H1 (cell line): ENCODE data around the gene STX10. TPM values are rescaled to one million over a fixed set of nuclear protein-coding genes. Genes with fewer than 3 reads are reported as not detected.

Experiments
- CTCF ChIA-PET: fragments of 300-600 bp; sonication (Branson Sonifier 250); formaldehyde crosslinking; loops from one replicate; lab custom pipeline; 2021; ENCODE audit not compliant: partially characterized antibody; lab: Charles Lee
- POLR2A ChIA-PET: fragments of 300-600 bp; sonication (Branson Sonifier 250); formaldehyde crosslinking; loops from one replicate; lab custom pipeline; 2021; ENCODE audit warnings: inconsistent platforms; ENCODE audit not compliant: partially characterized antibody; lab: Charles Lee
- DNase-seq, 2 experiments: peaks; one replicate each; pipeline versions ENCODE4 v3.0.0 to v3.0.0-alpha.2; 2010 to 2022; ENCODE audit warnings: low spot score in 2 of 2, low read depth in 1 of 2, mixed read lengths in 1 of 2
- FAIRE-seq: peaks from 2 replicates; lab custom pipeline; 2011; peaks lifted over from hg19 to GRCh38; lab: Jason Lieb, UNC
- H2AFZ ChIP-seq: 2 replicates; pipeline ENCODE4 v1.8.1; 2012; ENCODE audit warnings: low read length, inconsistent platforms
- H2AK5ac ChIP-seq: 2 replicates; pipeline ENCODE4 v1.6.1; 2013; ENCODE audit warnings: low read depth, low read length
- H2BK120ac ChIP-seq: replicated peaks from 2 replicates; pipeline ENCODE3; 2013; ENCODE audit warnings: low read depth, low read length, inconsistent platforms
- H2BK12ac ChIP-seq: 2 replicates; pipeline ENCODE4 v1.6.1; 2013; ENCODE audit warnings: low read depth, low read length
- H2BK15ac ChIP-seq: 2 replicates; pipeline ENCODE4 v1.6.1; 2013; ENCODE audit warnings: low read length
- H2BK20ac ChIP-seq: 2 replicates; pipeline ENCODE4 v1.6.1; 2013; ENCODE audit warnings: low read length
- H2BK5ac ChIP-seq: 2 replicates; pipeline ENCODE4 v1.6.1; 2013; ENCODE audit warnings: low read depth, low read length
- H3K14ac ChIP-seq: 2 replicates; pipeline ENCODE4 v1.6.1; 2013; ENCODE audit warnings: inconsistent platforms; ENCODE audit not compliant: insufficient read length
- H3K18ac ChIP-seq: 2 replicates; pipeline ENCODE4 v1.6.1; 2013; ENCODE audit warnings: low read length; ENCODE audit errors: extremely low read depth
- H3K23ac ChIP-seq: 2 replicates; pipeline ENCODE4 v1.6.1; 2013; ENCODE audit warnings: inconsistent platforms; ENCODE audit not compliant: insufficient read length
- H3K23me2 ChIP-seq: 2 replicates; pipeline ENCODE4 v1.6.1; 2013; ENCODE audit warnings: low read depth, low read length
- H3K27ac ChIP-seq: 2 replicates; pipeline ENCODE4 v1.6.1; 2011; ENCODE audit warnings: low read depth, low read length, inconsistent platforms
- H3K27me3 ChIP-seq, 4 experiments: replicated peaks in 1 of 4; 1 replicate in 1 of 4; 2 replicates in 3 of 4; pipeline versions ENCODE4 v1.6.1 to v1.8.1; 2011 to 2013; ENCODE audit warnings: low read length in 3 of 4, mild to moderate bottlenecking in 3 of 4, inconsistent platforms in 2 of 4, mixed read lengths in 2 of 4, moderate library complexity in 1 of 4; ENCODE audit not compliant: control insufficient read depth in 3 of 4, insufficient read depth in 3 of 4; ENCODE audit errors: extremely low read depth in 1 of 4
- H3K36me3 ChIP-seq, 4 experiments: 2 replicates each; pipeline versions ENCODE4 v1.6.1 to v1.8.1; 2011 to 2013; ENCODE audit warnings: mild to moderate bottlenecking in 4 of 4, low read length in 3 of 4, moderate library complexity in 2 of 4, control low read depth in 1 of 4, inconsistent platforms in 1 of 4; ENCODE audit not compliant: insufficient read depth in 4 of 4, control insufficient read depth in 2 of 4
- H3K4ac ChIP-seq: replicated peaks from 2 replicates; pipeline ENCODE3; 2013; ENCODE audit warnings: low read length, low read depth, mixed read lengths, inconsistent platforms; ENCODE audit not compliant: insufficient read length
- H3K4me1 ChIP-seq, 4 experiments: replicated peaks in 1 of 4; 1 replicate in 1 of 4; 2 replicates in 3 of 4; pipeline versions ENCODE4 v1.6.1 to v1.8.1; 2011 to 2013; ENCODE audit warnings: low read length in 3 of 4, inconsistent platforms in 2 of 4, mixed read lengths in 1 of 4; ENCODE audit not compliant: insufficient read depth in 4 of 4, control insufficient read depth in 3 of 4
- H3K4me2 ChIP-seq, 2 experiments: 2 replicates each; pipeline versions ENCODE4 v1.6.1 to v1.8.1; 2011 to 2013; ENCODE audit warnings: low read depth in 2 of 2, low read length in 2 of 2, control low read depth in 1 of 2, inconsistent platforms in 1 of 2, mild to moderate bottlenecking in 1 of 2; ENCODE audit not compliant: insufficient read depth in 1 of 2
- H3K4me3 ChIP-seq, 4 experiments: fragments of 200-600, 300-600 bp in 1 of 4; sonication (generic), shearing (Covaris generic), sonication (Bioruptor Twin) in 1 of 4; 2 replicates each; pipeline versions ENCODE4 v1.5.1 to v1.8.1; 2011 to 2016; ENCODE audit warnings: low read length in 4 of 4, low read depth in 3 of 4, control low read depth in 2 of 4, inconsistent platforms in 2 of 4, mild to moderate bottlenecking in 2 of 4, mixed read lengths in 1 of 4, moderate library complexity in 1 of 4; ENCODE audit not compliant: insufficient read depth in 2 of 4; ENCODE audit errors: extremely low read depth in 1 of 4
- H3K56ac ChIP-seq: replicated peaks from 2 replicates; pipeline ENCODE3; 2013; ENCODE audit warnings: low read depth, mild to moderate bottlenecking, mixed read lengths, low read length, inconsistent platforms; ENCODE audit not compliant: insufficient read length
- H3K79me1 ChIP-seq: 2 replicates; pipeline ENCODE4 v1.6.1; 2013; ENCODE audit warnings: low read depth, low read length, control low read depth
- H3K79me2 ChIP-seq, 2 experiments: 2 replicates each; pipeline versions ENCODE4 v1.6.1 to v1.8.1; 2012 to 2013; ENCODE audit warnings: low read length in 2 of 2, mild to moderate bottlenecking in 2 of 2, inconsistent platforms in 1 of 2; ENCODE audit not compliant: insufficient read depth in 2 of 2, control insufficient read depth in 1 of 2
- H3K9ac ChIP-seq, 4 experiments: replicated peaks in 1 of 4; 1 replicate in 1 of 4; 2 replicates in 3 of 4; pipeline versions ENCODE4 v1.6.1 to v1.8.1; 2011 to 2013; ENCODE audit warnings: low read depth in 3 of 4, low read length in 3 of 4, control low read depth in 2 of 4, mild to moderate bottlenecking in 2 of 4, moderate library complexity in 2 of 4, inconsistent platforms in 1 of 4; ENCODE audit errors: extremely low read depth in 1 of 4
- H3K9me3 ChIP-seq, 2 experiments: 2 replicates each; pipeline versions ENCODE4 v1.6.1 to v1.8.1; 2012 to 2013; ENCODE audit warnings: mild to moderate bottlenecking in 2 of 2, moderate library complexity in 2 of 2, control low read depth in 1 of 2, inconsistent platforms in 1 of 2, low read depth in 1 of 2, low read length in 1 of 2, mixed read lengths in 1 of 2; ENCODE audit not compliant: insufficient read depth in 2 of 2
- H4K20me1 ChIP-seq, 2 experiments: replicated peaks in 1 of 2; 2 replicates each; pipeline versions ENCODE3 to v1.8.1; 2011 to 2013; ENCODE audit warnings: inconsistent platforms in 2 of 2, low read length in 2 of 2, mild to moderate bottlenecking in 1 of 2; ENCODE audit not compliant: insufficient read depth in 2 of 2, control insufficient read depth in 1 of 2
- H4K5ac ChIP-seq: 2 replicates; pipeline ENCODE4 v1.6.1; 2013; ENCODE audit warnings: low read length, low read depth, mixed read lengths, inconsistent platforms; ENCODE audit not compliant: insufficient read length
- H4K8ac ChIP-seq: 2 replicates; pipeline ENCODE4 v1.8.0; 2013; ENCODE audit warnings: mild to moderate bottlenecking, moderate library complexity, low read length, inconsistent platforms; ENCODE audit not compliant: insufficient read depth; ENCODE audit errors: extremely low read depth
- H4K91ac ChIP-seq: replicated peaks from 2 replicates; pipeline ENCODE3; 2013; ENCODE audit warnings: low read length, mixed read lengths, inconsistent platforms; ENCODE audit not compliant: insufficient read length
- CTCF ChIP-seq, 3 experiments: IDR thresholded peaks; 1 replicate in 2 of 3; 2 replicates in 1 of 3; pipeline versions ENCODE4 v1.5.1 to v1.6.1; 2011; ENCODE audit warnings: low read length in 3 of 3, mild to moderate bottlenecking in 3 of 3, inconsistent platforms in 2 of 3, low read depth in 1 of 3, moderate library complexity in 1 of 3; ENCODE audit not compliant: insufficient read depth in 1 of 3; ENCODE audit errors: control extremely low read depth in 1 of 3
- EGR1 ChIP-seq: IDR thresholded peaks from 2 replicates; pipeline ENCODE4 v1.6.1; 2011; ENCODE audit warnings: low read depth, low read length, borderline replicate concordance
- EP300 ChIP-seq, 2 experiments: IDR thresholded peaks; 1 replicate in 1 of 2; 2 replicates in 1 of 2; pipeline ENCODE4 v1.6.1; 2011 to 2012; ENCODE audit warnings: low read depth in 2 of 2, low read length in 2 of 2, mild to moderate bottlenecking in 2 of 2, borderline replicate concordance in 1 of 2, inconsistent platforms in 1 of 2, moderate library complexity in 1 of 2
- MAX ChIP-seq: IDR thresholded peaks from 2 replicates; pipeline ENCODE4 v1.6.1; 2012; ENCODE audit warnings: inconsistent platforms
- POLR2A ChIP-seq, 2 experiments: IDR thresholded peaks; 1 replicate in 1 of 2; 2 replicates in 1 of 2; pipeline ENCODE4 v1.6.1; 2011; ENCODE audit warnings: low read depth in 2 of 2, low read length in 2 of 2, mild to moderate bottlenecking in 2 of 2; ENCODE audit errors: control extremely low read depth in 1 of 2
- RBBP5 ChIP-seq: IDR thresholded peaks from 2 replicates; pipeline ENCODE4 v1.7.1; 2012; ENCODE audit warnings: low read depth, mild to moderate bottlenecking, inconsistent platforms, low read length, moderate library complexity, borderline replicate concordance
- SP1 ChIP-seq: IDR thresholded peaks from 2 replicates; pipeline ENCODE4 v1.6.1; 2011; ENCODE audit warnings: low read depth, low read length
- TAF1 ChIP-seq: IDR thresholded peaks from 2 replicates; pipeline ENCODE4 v1.6.1; 2011; ENCODE audit warnings: mild to moderate bottlenecking, low read depth, low read length
- WGBS, 2 experiments: shearing (Covaris generic) in 1 of 2; methylation state at CpG; one replicate each; pipeline versions ENCODE4 v1.1.6 to v1.1.7; 2013 to 2015; ENCODE audit warnings: low lambda C conversion rate in 2 of 2, mixed read lengths in 2 of 2, inconsistent platforms in 1 of 2, low coverage in 1 of 2, missing lambda C conversion rate in 1 of 2; ENCODE audit not compliant: insufficient replicate concordance in 2 of 2, insufficient coverage in 1 of 2, insufficient read length in 1 of 2; ENCODE audit errors: extremely low coverage in 1 of 2, missing lambda C conversion rate in 1 of 2; 5-methylcytosine and 5-hydroxymethylcytosine counted together
- polyA plus RNA-seq, 7 experiments: library from polyadenylated mRNA; depleted of rRNA in 3 of 7; stranded (reverse) in 5 of 7; unstranded in 2 of 7; fragments of >200 nt in 5 of 7; fragments of 200-250 nt in 2 of 7; gene quantifications; 1 replicate in 5 of 7; 2 replicates in 1 of 7; 4 replicates in 1 of 7; pipeline versions ENCODE4 v1.2.1 to v1.2.3, GENCODE V29; 2011 to 2013; ENCODE audit warnings: missing spikeins in 2 of 7, mixed read lengths in 2 of 7
- total RNA-seq: library from RNA; stranded (reverse); fragmentation: NEBNext Ultra II Directional; extraction: Animal tissue kit (Norgen Biotek cat#: 25700); gene quantifications from 2 replicates; pipeline ENCODE4 v1.2.1, GENCODE V29; 2021

The STX10 gene
- total and polyA plus RNA-seq, 2 of the 8 experiments (the other 6 are each of a cell fraction or from before 2014, with no cell fraction given), result 53.0 to 80.1 TPM

- no peak overlapping the region for H3K23ac ChIP-seq
- H3K79me1 ChIP-seq, result no peaks in the 10 kb centered on the region; the same call in 1 of the 2 replicates
- no peaks in the 10 kb centered on the region for H4K20me1 ChIP-seq
- H3K18ac ChIP-seq, result peak overlapping the region; percentile 99
- peak overlapping the region; percentile 8 for H3K14ac ChIP-seq
- H2BK120ac ChIP-seq, result peak overlapping the region; percentile 91
- ChIA-PET POLR2A (interaction anchor here (0.5 to 12.0 kb wide), 34 partner anchors 10 to 343 kb away, joined by 3 to 530 read pairs (median 4); partner anchors contain the start of genes IER2, NACC1, STX10 and TRMT1), CTCF (interaction anchor here (1.0 to 5.2 kb wide), 8 partner anchors 9 to 153 kb away, joined by 3 to 34 read pairs (median 4); no protein-coding TSS in a partner anchor)
- no peak overlapping the region for H2BK15ac ChIP-seq
- peak overlapping the region; percentile 75 for H3K56ac ChIP-seq
- H3K4me3 ChIP-seq, result peak overlapping the region; percentile 7 to 62 (median 46)
- peak overlapping the region; percentile 90 for H2BK20ac ChIP-seq
- FAIRE-seq, result no peak
- peak overlapping the region; percentile 99 for H2BK5ac ChIP-seq
- H3K23me2 ChIP-seq, result peaks cover 13% of the 10 kb centered on the region; the same call in 1 of the 2 replicates
- H4K5ac ChIP-seq, result peak overlapping the region; percentile 88
- no peaks in the 10 kb centered on the region for H3K36me3 ChIP-seq
- H3K9ac ChIP-seq, result peak overlapping the region; percentile 14 to 74 (median 54)
- no peaks in the 10 kb centered on the region for H3K79me2 ChIP-seq
- no peak overlapping the region for H2AFZ ChIP-seq
- no peaks in the 10 kb centered on the region for H3K27me3 ChIP-seq
- H3K4ac ChIP-seq, result peak overlapping the region; percentile 100
- H3K27ac ChIP-seq, result peak overlapping the region; percentile 95
- H4K8ac ChIP-seq, result peak overlapping the region; percentile 68; the same call in 1 of the 2 replicates
- H4K91ac ChIP-seq, result peak overlapping the region; percentile 100
- peak overlapping the region; percentile 66; the same call in 1 of the 2 replicates for H2AK5ac ChIP-seq
- H3K9me3 ChIP-seq, result no peaks in the 10 kb centered on the region
- WGBS, 2 experiments, result 0% methylated on average over 20 of the region's 20 CpGs; no CpG with 5 or more reads in 1 of the 2 experiments
- H3K4me2 ChIP-seq, result peak overlapping the region; percentile 82 to 95
- peak overlapping the region; percentile 99 for H2BK12ac ChIP-seq
- DNase-seq, result peak in 1 of 2 experiments; percentile 86
- H3K4me1 ChIP-seq, result peaks cover 16 to 34% (median 20%) of the 10 kb centered on the region in 4 experiments
- TF ChIP-seq EGR1, result peak; percentile 19; the same call in 1 of the 2 replicates
- peak; percentile 58; the same call in 1 of the 2 replicates for TF ChIP-seq RBBP5
- peak in 1 of 2 experiments; percentile 52; a peak in 1 of 3 replicates for TF ChIP-seq POLR2A (IDR thresholded peaks at IDR 0.05; ENCODE audit: control extremely low read depth in 1 of 2, low read depth in 2 of 2, low read length in 2 of 2)
- peak; percentile 55; the same call in 1 of the 2 replicates for TF ChIP-seq TAF1
- peak in 1 of 2 experiments; percentile 15; a peak in 1 of 3 replicates for TF ChIP-seq EP300 (IDR thresholded peaks at IDR 0.05; ENCODE audit: borderline replicate concordance in 1 of 2, low read depth in 2 of 2, low read length in 2 of 2)
- TF ChIP-seq SP1, result peak; percentile 56; the same call in 1 of the 2 replicates
- TF ChIP-seq CTCF (IDR thresholded peaks at IDR 0.05; ENCODE audit: control extremely low read depth in 1 of 3, insufficient read depth in 1 of 3, low read depth in 1 of 3, low read length in 3 of 3), result 0 out of 4 replicates have a peak, but pooled peaks of 1 of the 3 experiments have one; percentile 5
- peak; percentile 14; the same call in 1 of the 2 replicates for TF ChIP-seq MAX
Measured at GRCh38 chr19:13163609-13164342, 13.6 kb upstream of the STX10 start.
